ENCODE measurements around the gene HOXB2. TPM values are rescaled to one million over a fixed set of nuclear protein-coding genes. Genes with fewer than 3 reads are reported as not detected.

HOXB2 gene
- total and polyA plus RNA-seq, 9 of the 15 experiments (the other 6 are each of a cell fraction or from before 2014, with no cell fraction given): 2.1 to 97.7 (median 21.2) TPM

DNA sequence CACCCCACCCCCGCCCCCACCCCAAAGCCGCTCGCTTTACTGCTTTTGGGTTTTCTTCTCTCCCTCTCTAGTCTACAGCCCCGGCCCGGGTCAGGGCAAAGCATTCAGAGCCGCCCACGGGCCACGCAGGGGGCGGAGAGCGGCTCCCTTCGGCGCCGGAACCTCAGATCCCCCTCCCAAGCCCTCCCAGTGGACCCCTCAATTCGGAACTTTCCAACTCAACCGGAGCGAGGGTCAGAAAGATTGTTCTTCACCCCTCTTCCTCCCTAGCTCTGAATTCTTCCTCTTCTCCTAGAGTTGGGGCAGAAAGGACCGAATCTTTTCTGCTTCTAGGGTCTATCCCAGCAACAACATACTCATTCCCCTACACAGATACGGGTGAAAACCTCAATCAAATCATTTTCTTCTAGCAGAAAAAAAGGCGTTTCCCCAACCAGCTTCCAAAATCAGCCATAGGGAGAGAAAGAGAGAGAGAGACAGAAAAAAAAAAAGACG lies 1.0 kb downstream of the HOXB2 start (continued):
- no peak for TF ChIP-seq GABPB2 (CRISPR knock-in tag; conservative IDR thresholded peaks at IDR 0.05)
- 0 out of 2 replicates have a peak, but pooled peaks have one; percentile 10 for TF ChIP-seq HLTF (IDR thresholded peaks at IDR 0.05)
- TF ChIP-seq, protein P1, sequence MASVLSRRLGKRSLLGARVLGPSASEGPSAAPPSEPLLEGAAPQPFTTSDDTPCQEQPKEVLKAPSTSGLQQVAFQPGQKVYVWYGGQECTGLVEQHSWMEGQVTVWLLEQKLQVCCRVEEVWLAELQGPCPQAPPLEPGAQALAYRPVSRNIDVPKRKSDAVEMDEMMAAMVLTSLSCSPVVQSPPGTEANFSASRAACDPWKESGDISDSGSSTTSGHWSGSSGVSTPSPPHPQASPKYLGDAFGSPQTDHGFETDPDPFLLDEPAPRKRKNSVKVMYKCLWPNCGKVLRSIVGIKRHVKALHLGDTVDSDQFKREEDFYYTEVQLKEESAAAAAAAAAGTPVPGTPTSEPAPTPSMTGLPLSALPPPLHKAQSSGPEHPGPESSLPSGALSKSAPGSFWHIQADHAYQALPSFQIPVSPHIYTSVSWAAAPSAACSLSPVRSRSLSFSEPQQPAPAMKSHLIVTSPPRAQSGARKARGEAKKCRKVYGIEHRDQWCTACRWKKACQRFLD (CRISPR knock-in tag; IDR thresholded peaks at IDR 0.05): 0 out of 2 replicates have a peak, but pooled peaks have one; percentile 29
- TF ChIP-seq ZNF589 (CRISPR knock-in tag; IDR thresholded peaks at IDR 0.05; ENCODE audit: low read depth): 0 out of 2 replicates have a peak, but pooled peaks have one; percentile 50
- 0 out of 2 replicates have a peak, but pooled peaks have one; percentile 11 for TF ChIP-seq POLR2A (conservative IDR thresholded peaks at IDR 0.05)
- TF ChIP-seq FOXP1 (CRISPR knock-in tag; IDR thresholded peaks at IDR 0.05): 0 out of 2 replicates have a peak, but pooled peaks have one; percentile 33
- no peak for TF ChIP-seq MYNN (IDR thresholded peaks at IDR 0.05)
- TF ChIP-seq MYNN (CRISPR knock-in tag; IDR thresholded peaks at IDR 0.05): no peak
- TF ChIP-seq CHD1 (IDR thresholded peaks at IDR 0.05; ENCODE audit: low read length): peak; percentile 55
- TF ChIP-seq TEAD1 (CRISPR knock-in tag; IDR thresholded peaks at IDR 0.05): peak in 1 of 2 experiments; percentile 48; a peak in 2 of 4 replicates
- TF ChIP-seq, protein P2, sequence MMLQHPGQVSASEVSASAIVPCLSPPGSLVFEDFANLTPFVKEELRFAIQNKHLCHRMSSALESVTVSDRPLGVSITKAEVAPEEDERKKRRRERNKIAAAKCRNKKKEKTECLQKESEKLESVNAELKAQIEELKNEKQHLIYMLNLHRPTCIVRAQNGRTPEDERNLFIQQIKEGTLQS (IDR thresholded peaks at IDR 0.05): no peak
- TF ChIP-seq, protein P2 (CRISPR knock-in tag; conservative IDR thresholded peaks at IDR 0.05): no peak
- TF ChIP-seq RBFOX2 (IDR thresholded peaks at IDR 0.05; ENCODE audit: low read depth, low read length): peak; percentile 5; the same call in 1 of the 2 replicates
